ENCODE results near the gene ELP4.

GRCh38 chr11:31649129-31649966, 139.8 kb downstream of the ELP4 start:
- no peak for TF ChIP-seq CTCF (IDR thresholded peaks at IDR 0.05; ENCODE audit: insufficient read depth, low read length, poor library complexity, severe bottlenecking)
- TF ChIP-seq EZH2phosphoT487 (conservative IDR thresholded peaks at IDR 0.05; ENCODE audit: low read length), result no peak

Data from SU-DHL-6 (cell line).